ENCODE data around the gene PRKCA.

The PRKCA gene

DNA sequence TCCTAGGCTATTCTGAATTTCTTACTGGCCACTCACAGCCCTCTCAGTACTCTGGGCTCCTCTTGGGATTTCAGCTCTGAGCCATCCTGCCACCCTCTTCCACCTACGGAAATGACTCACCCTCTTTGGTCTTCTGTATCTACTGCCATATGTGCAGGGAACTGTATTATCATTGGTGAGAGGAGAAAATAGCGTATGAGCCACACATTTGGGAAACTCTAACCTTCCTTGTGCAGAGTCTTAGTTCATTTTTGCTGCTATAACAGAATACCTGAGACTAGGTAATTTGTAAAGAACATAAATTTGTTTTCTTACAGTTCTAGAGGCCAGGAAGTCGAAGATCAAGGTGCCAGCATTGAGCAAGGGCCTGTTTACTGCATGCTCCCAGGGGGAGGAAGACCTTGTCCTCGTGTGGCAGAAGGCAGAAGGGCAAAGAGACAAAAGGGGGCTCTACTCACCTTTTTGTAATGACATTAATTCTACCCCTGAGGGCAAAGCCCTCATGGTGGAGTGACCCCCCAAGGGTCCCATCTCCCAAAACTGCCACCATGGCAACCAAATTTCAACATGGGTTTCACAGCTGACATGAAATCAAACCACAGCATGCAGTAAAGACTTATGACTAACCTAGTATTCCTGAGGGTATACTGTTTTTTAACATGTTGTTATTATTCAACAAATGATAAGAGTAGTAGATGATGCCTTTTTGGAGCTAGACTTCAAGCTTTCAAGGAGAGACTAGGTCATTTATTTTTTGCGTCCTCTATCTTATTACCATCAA is 191.8 kb downstream of the PRKCA start:
- DNase-seq = peak; percentile 90

- no peak for DNase-seq
These were observed 192.6 kb downstream of the PRKCA start for GRCh38 chr17:66495035-66495434.

DNA sequence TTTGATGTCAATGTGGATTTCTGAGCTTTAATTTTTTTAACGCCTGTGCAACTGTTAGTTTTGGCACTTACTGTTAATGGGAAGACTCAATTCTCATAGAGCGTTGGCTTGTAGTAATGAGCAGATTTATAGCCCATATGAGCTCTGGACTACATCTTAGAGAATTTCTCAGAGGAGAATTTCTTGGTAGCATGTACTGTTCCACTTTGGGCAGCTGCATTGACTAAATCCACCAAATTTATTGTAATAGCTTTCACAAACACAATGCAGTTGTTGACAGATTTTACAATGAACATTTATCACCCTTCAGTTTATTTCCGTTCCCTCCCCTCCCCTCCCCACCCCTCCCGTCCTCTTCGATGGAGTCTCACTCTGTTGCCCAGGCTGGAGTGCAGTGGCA is 193.9 kb downstream of the PRKCA start:
- DNase-seq = no peak

GRCh38 chr17:66498580-66498979 is 196.2 kb downstream of the PRKCA start:
- no peak for DNase-seq

DNA sequence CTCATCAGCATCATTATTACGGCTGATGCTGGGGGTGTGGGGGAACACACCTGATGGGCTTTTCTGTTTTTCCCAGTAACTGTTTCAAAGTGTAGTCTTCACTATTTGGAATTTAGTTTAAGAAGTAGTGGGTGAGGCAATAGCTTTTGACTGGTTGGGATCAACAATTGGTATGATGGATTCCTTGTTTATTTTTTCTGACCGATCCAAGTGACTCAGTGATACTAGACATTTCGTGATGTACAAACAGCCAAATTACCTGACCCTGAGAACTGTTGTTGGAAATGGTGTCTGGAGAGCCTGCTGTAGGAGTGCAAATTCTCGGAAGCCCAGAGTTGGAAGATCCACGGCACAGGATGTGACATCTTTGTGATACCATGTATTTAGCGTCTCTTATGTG is 204.2 kb downstream of the PRKCA start:
- no peak for DNase-seq

GRCh38 chr17:66507103-66507923 is 204.9 kb downstream of the PRKCA start:
- DNase-seq = peak; percentile 35

- DNase-seq = no peak
These were observed 205.8 kb downstream of the PRKCA start for GRCh38 chr17:66507982-66508760.

DNA sequence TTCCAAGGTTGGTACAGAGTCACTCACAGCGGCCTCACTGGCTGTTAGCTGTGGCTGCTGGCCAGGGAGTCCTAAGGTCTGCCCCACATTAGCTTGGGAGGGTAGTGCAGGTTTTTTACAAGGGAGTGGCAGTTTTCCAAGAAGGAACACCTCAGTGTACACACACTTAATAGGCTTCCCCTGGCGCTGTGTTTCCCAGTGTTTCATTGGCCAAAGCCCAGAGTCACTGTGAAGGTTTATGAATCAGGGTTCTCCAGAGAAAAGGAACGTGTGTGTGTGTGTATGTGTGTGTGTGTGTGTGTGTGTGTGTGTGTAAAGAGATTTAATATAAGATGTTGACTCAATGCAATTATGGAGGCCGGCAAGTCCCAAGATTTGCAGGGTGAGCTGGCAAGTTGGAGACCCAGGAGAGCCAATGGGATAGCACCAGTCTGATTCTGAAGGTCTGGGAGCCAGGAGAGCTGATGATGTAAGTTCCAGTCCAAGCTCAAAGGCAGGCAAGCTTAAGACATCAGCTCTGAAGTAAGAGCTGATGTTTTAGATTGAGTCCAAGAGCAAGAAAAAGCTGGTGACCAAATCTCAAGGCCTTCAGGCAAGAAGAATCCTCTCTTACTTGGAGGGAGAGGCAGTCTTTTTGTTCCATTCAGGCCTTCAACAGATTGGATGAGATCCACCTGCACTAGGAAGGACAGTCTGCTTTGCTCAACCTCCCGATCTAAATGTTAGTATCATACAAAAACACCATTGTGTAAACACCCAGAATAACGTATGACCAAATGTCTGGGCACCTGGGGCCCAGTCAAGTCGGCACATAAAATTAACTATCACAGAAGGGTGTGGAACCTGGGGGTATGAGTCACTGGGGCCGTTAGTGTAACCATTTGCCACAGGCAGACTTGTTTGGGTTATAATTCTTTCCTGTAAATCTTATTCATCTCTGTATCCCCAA is 206.8 kb downstream of the PRKCA start:
- peak; percentile 40 for DNase-seq

GRCh38 chr17:66509926-66510325 is 207.5 kb downstream of the PRKCA start:
- no peak for DNase-seq

DNA sequence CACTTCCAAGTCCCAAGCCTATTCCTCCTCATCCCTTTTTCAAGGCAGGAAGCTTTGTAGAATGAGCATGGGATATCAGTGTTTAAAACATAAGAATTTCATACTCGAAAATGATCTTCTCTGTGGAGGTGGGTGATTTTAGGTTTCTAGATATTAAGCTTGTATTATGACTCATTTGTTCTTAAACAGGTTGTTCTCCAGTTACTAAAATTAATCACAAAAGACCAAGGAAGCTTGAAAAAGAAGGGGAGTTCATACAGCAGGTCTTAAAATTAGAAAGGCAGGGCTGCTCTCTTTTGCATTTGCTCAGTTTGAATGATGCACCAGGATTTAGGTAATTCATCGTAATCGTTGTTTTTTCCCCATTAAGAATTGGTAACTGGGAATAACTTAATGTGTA is 208.7 kb downstream of the PRKCA start:
- no peak for DNase-seq

DNA sequence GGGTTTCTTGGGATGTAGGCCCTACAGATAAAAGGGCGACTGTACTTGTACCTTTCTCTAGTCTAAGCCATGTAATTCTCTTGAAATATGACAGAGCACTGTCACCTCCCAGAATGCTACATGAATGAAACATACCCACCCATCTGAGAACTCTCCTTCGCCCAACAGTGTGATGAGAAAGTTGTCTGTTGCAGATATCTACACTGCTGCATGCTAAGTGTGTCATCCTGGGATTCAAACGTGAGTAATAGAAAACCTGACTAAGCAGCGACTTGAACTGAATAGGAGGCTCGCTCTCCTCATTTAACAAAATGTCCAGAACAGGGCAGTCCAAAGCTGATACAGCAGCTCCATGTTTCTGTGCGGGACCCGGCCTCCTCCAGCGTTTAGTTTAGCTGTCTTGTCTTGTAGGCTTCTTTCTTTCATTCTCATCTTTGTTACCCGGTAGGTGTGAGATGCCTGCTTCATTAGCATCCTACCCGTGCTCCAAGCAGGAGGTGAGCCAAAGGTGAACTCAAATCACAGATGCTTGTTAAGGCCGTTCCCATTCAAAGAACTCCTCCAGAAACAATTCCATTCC is 211.9 kb downstream of the PRKCA start:
- DNase-seq = no peak

GRCh38 chr17:66515974-66516373 is 213.6 kb downstream of the PRKCA start:
- DNase-seq = no peak

- DNase-seq = no peak
These were observed 215.1 kb downstream of the PRKCA start for GRCh38 chr17:66517336-66518009.

- DNase-seq = no peak
These were observed 215.7 kb downstream of the PRKCA start for GRCh38 chr17:66518108-66518507.

- DNase-seq = peak; percentile 26
These were observed 216.3 kb downstream of the PRKCA start for GRCh38 chr17:66518677-66519076.

- DNase-seq = no peak
These were observed 216.7 kb downstream of the PRKCA start for GRCh38 chr17:66519154-66519553.

DNA sequence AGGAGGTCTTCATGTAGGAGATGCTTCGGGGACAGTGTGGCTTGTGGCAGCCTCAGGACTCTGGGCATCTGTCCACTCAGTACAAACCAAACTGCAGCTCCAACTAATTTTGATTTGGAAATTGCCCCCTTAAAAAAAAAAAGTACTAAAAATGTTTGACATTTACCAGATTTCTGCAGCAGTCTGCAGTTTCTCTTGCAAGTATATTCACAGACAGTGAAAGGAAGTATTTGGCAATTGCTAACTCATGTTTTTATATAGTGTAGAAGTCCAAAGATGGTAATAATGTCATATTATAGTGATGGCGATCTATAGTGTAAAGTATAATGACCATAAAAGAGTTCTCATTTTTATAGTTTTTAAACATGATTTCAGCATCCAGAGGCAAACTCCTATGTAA is 218.6 kb downstream of the PRKCA start:
- DNase-seq = no peak

DNA sequence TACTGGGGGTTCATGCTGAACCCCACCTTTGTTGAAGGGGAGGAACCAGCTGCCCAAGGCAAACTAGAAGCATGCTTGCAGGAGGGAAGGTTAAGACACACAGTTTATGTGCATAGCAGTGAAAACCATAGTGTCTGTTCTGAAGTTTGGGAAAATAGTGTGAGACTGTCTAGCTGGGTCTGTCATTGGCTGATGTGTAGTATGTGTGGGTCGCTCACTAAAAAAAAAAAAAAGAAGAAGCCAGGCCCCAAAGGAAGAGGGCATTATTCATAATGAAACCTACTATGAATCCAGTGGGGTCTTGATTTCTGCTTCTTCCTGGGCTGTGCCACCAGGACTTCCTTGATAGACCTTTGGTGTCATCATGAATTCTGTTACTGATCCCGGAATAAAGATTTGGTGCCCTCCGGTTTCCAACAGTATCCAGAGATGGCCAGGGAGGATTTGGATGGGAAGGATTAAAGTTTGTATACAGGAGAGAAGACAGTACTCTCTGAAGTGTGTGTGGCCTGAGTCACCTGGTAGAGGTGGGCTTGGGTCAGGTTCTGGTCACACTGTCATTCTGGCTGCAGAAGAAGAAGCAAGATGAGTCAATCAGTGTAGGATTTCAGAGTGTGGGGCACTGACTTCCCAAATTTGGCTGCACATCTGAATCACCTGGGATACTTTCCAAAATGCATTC is 220.3 kb downstream of the PRKCA start:
- no peak for DNase-seq

DNA sequence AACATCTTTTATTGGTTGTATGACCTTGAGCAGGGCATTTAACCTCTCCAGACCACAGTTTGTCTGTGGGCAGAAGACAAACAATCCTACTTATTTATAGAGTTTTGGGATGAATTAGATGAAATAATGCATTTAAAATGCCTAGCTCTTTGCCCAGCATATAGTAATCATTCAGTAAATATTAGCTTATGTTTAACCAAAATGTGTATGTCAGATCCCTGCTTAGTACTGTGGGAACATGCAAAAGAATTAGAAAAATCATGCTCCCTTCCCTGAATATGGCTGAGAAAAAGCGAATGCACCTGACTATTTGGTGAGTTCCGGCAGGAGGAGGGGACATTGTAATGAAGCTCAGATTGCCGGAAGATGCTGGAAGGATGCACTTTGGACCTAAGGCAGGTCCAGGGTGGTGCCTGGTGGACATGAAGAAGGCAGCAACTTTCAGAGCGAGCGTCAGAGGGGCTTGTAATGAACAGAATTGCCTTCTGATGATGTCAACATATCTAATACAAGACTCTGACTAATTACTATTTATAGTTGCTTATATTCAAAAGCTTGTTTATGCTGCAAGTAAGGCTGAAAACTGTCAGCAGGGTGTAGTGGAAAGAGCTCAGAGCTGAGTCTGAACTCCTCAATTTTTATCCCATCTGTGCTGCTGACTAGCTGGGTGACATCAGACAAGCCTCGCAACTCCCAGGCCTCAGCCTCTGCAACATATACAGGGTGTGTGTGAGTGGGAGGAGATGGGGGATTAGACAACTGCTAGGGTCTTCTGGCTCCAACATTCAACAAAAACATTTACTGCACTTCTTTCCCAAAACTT is 221.2 kb downstream of the PRKCA start:
- no peak for DNase-seq

DNA sequence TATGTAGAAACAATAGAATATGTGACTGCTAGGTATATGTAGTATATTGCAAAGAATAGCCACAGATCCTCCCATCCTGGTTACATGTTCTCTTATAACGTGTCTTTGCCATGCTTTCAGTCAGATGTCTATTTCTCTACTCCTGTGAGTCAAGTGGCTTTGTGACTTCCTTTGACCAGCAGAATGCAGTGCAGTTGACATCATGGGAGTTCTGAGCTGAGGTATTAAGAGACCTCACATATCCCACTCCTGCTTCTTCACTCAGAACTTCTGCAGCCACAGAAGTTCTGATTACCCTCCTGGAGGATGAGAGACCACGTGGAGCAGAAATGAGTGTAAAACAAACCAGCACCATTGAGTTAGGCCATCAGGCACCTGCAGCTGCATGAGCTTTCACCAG is 222.5 kb downstream of the PRKCA start:
- no peak for DNase-seq

All from DMS53 (cell line).